ENCODE measurements around the gene CORO2B. TPM values are rescaled to one million over a fixed set of nuclear protein-coding genes. Genes with fewer than 3 reads are reported as not detected.
A peak's percentile ranks its signal among the peaks of the same experiment; 100 is the strongest.

CORO2B gene
- total RNA-seq, 4 donors from 2014 or later: 1.3 to 18.2 (median 7.0) TPM

DNA sequence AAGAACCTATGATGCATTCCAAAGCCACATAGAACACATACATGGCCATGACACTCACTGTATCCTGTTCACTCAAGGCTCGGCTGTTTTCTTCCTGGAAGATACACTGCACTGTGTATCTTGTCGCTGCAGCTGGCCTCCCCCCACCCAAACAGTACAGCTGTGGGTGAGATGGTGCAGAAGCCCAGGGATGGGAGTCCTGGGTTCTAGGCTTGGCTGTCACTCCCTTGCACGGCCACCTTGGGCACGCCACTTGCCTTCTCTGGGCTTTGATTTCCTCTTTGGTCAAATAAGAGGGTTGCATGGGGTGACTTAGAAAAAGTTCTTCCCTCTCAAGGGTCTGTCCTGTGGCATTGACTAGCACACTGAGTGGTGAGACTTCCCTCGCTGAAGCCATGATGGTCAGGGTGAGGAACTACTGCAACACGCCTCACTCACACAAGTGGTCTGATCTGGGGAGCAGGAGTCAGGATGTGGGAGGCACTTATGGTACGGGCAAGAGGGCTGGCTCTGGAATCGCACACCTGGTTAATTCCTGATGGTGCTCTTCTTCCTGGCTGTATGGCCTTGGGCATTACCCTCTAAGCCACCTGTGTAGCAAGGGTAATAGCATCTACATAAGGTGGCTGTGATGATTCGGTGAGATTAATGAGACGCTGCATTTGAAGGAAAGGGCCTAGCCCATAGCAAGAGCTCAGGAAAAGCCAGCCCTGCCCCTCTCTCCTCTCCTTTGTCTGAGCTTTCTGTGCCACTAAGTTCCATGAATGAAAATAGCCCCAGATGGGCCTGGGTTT lies 197.9 kb downstream of the CORO2B start:
- no peak for DNase-seq
- no peak for TF ChIP-seq CTCF (IDR thresholded peaks at IDR 0.05)
- no peak for TF ChIP-seq POLR2A (IDR thresholded peaks at IDR 0.05)
- Histone ChIP-seq H3K4me1 (no peaks in the 10 kb centered on the region), H3K4me3 (no peak overlapping the region), H3K9me3 (no peaks in the 10 kb centered on the region), H3K27me3 (no peaks in the 10 kb centered on the region), H3K36me3 (no peaks in the 10 kb centered on the region), H3K27ac (peak overlapping the region in 1 of 2 donors; percentile 46)
- intact Hi-C loops (cut with DNase I; ENCODE audit: low total_unique reads): no loop called here

Other genes starting within 250 kb of the CORO2B start
- 100 to 1,000 TPM in 1 of 4 donors, 10 to 100 TPM in 3; 37.3 to 106 (median 61.1) TPM for gene ITGA11, start 146.8 kb upstream of the CORO2B start, total RNA-seq
- gene ANP32A, start 241.9 kb downstream of the CORO2B start, total RNA-seq: 100 to 1,000 TPM in 3 of 4 donors, 10 to 100 TPM in 1; 32.1 to 117 (median 105) TPM

Measured in uterus (tissue), 4 donors.